K562 (cell line): Measurements from ENCODE around the gene AKAP12. TPM values are rescaled to one million over a fixed set of nuclear protein-coding genes. Genes with fewer than 3 reads are reported as not detected.

Experiments
- ATAC-seq: fragments of 200-7000 bp; cut with Tn5 transposase; 3 replicates; pipeline ENCODE4 v1.9.1; 2020; ENCODE audit warnings: moderate library complexity
- BruUV-seq: library from RNA; stranded (reverse); fragments of 400-500 nt; replicated peaks from 2 replicates; lab custom pipeline; 2021; lab: Mats Ljungman, UMichigan
- CTCF ChIA-PET: fragments of 300-600 bp; formaldehyde crosslinking; extraction: SDS; loops from one replicate; lab custom pipeline; 2021; ENCODE audit warnings: low intra/inter-chr PET ratio; lab: Yijun Ruan, JAX
- POLR2A ChIA-PET: fragments of 300-600, 350-650 bp; sonication (Branson Sonifier 250); formaldehyde crosslinking; extraction: SDS; loops from one replicate; lab custom pipeline; 2021; ENCODE audit warnings: antibody characterized with exemption, inconsistent platforms; lab: Yijun Ruan, JAX
- DNase-seq, 4 experiments: peaks; one replicate each; pipeline versions ENCODE4 v3.0.0 to v3.0.0-alpha.2; 2011 to 2018; ENCODE audit warnings: low spot score in 3 of 4, mixed read lengths in 3 of 4; ENCODE audit errors: extremely low read depth in 1 of 4
- FAIRE-seq: peaks from 2 replicates; lab custom pipeline; 2011; peaks lifted over from hg19 to GRCh38; lab: Jason Lieb, UNC
- H2AFZ ChIP-seq: 2 replicates; pipeline ENCODE4 v1.6.0; 2011; ENCODE audit warnings: low read depth, low read length, control low read depth, inconsistent platforms
- H3K27ac ChIP-seq: fragments of 200-600 bp; 3 replicates; pipeline ENCODE4 v1.8.0; 2011; ENCODE audit warnings: low read depth, mild to moderate bottlenecking, control low read depth, inconsistent platforms, low read length, moderate library complexity, mixed read lengths; ENCODE audit errors: extremely low read depth
- H3K27me3 ChIP-seq, 2 experiments: fragments of 300-600 bp in 1 of 2; 2 replicates in 1 of 2; 3 replicates in 1 of 2; pipeline versions ENCODE4 v1.6.0 to v1.8.0; 2011; ENCODE audit warnings: inconsistent platforms in 2 of 2, low read length in 2 of 2, mild to moderate bottlenecking in 1 of 2, mixed read lengths in 1 of 2, moderate library complexity in 1 of 2; ENCODE audit not compliant: control insufficient read depth in 2 of 2, insufficient read depth in 2 of 2
- H3K36me3 ChIP-seq: fragments of 300-600 bp; 3 replicates; pipeline ENCODE4 v1.8.0; 2011; ENCODE audit warnings: mild to moderate bottlenecking, low read length, inconsistent platforms; ENCODE audit not compliant: control insufficient read depth, insufficient read depth
- H3K4me1 ChIP-seq, 2 experiments: fragments of 200-600 bp in 1 of 2; replicated peaks in 1 of 2; 2 replicates in 1 of 2; 3 replicates in 1 of 2; pipeline versions ENCODE4 v1.5.1 to v1.8.0; 2011; ENCODE audit warnings: inconsistent platforms in 2 of 2, low read length in 2 of 2, mild to moderate bottlenecking in 1 of 2, mixed read lengths in 1 of 2, moderate library complexity in 1 of 2; ENCODE audit not compliant: control insufficient read depth in 2 of 2, insufficient read depth in 2 of 2
- H3K4me2 ChIP-seq: 2 replicates; pipeline ENCODE4 v1.6.1; 2011; ENCODE audit warnings: low read length, control low read depth, inconsistent platforms, mixed read lengths; ENCODE audit not compliant: insufficient read depth
- H3K4me3 ChIP-seq: fragments of 200-600 bp; sonication (generic), shearing (Covaris generic); 2 replicates; pipeline ENCODE4 v1.5.1; 2016; ENCODE audit warnings: control low read depth, inconsistent platforms
- H3K79me2 ChIP-seq: fragments of 200-600 bp; 3 replicates; pipeline ENCODE4 v1.8.0; 2011; ENCODE audit warnings: low read length, inconsistent platforms; ENCODE audit not compliant: control insufficient read depth, insufficient read depth
- H3K9ac ChIP-seq, 2 experiments: 2 replicates each; pipeline versions ENCODE4 v1.6.0 to v1.6.1; 2011; ENCODE audit warnings: low read depth in 2 of 2, low read length in 2 of 2, control low read depth in 1 of 2, inconsistent platforms in 1 of 2, mild to moderate bottlenecking in 1 of 2, mixed read lengths in 1 of 2; ENCODE audit not compliant: insufficient read depth in 1 of 2
- H3K9me1 ChIP-seq: one replicate; pipeline ENCODE4 v1.6.0; 2011; ENCODE audit warnings: inconsistent platforms, mild to moderate bottlenecking, low read length, moderate library complexity; ENCODE audit not compliant: control insufficient read depth, insufficient read depth
- H3K9me3 ChIP-seq: replicated peaks from 2 replicates; pipeline ENCODE4 v1.5.1; 2011; ENCODE audit warnings: low read depth, low read length, inconsistent platforms; ENCODE audit not compliant: control insufficient read depth, insufficient read depth
- H4K20me1 ChIP-seq: replicated peaks from 2 replicates; pipeline ENCODE4 v1.6.1; 2011; ENCODE audit warnings: low read length, inconsistent platforms, mixed read lengths; ENCODE audit not compliant: control insufficient read depth, insufficient read depth
- ELF1 ChIP-seq: fragments of 200-800 bp; sonication (Bioruptor generic); IDR thresholded peaks from 2 replicates; pipeline ENCODE4 v1.6.1; 2016; ENCODE audit warnings: missing genetic modification characterization, missing compliant biosample characterization
- ELF2 ChIP-seq: fragments of 250-450 bp; sonication (Bioruptor Pico); IDR thresholded peaks from 2 replicates; pipeline ENCODE4 v1.5.0; 2021; ENCODE audit warnings: mild to moderate bottlenecking
- L3MBTL2 ChIP-seq: fragments of 450-650 bp; IDR thresholded peaks from 2 replicates; pipeline ENCODE4 v1.6.1; 2016; ENCODE audit warnings: mild to moderate bottlenecking, moderate library complexity
- RBM22 ChIP-seq: fragments of 200-400 bp; formaldehyde crosslinking; IDR thresholded peaks from 2 replicates; pipeline ENCODE4 v1.6.1; 2018; ENCODE audit warnings: low read length, low read depth; ENCODE audit not compliant: poor library complexity, severe bottlenecking
- WGBS: fragments of 100-300 bp; shearing (Covaris generic); methylation state at CpG from one replicate; pipeline ENCODE4 v1.1.6; 2016; ENCODE audit warnings: low coverage, mixed read lengths; ENCODE audit not compliant: insufficient coverage; ENCODE audit errors: missing lambda C conversion rate; 5-methylcytosine and 5-hydroxymethylcytosine counted together
- in situ Hi-C: fragments of 300-500 bp; cut with MboI; formaldehyde crosslinking; loops from 4 replicates; pipeline ENCODE4 v1.15.0; 2018; ENCODE audit warnings: inconsistent platforms, mixed read lengths
- intact Hi-C: fragments of 100-400 bp; cut with micrococcal nuclease; formaldehyde crosslinking; loops from 2 replicates; pipeline ENCODE4 v1.14.2; 2022
- polyA plus RNA-seq, 8 experiments: library from polyadenylated mRNA; depleted of rRNA in 4 of 8; stranded (reverse) in 5 of 8; unstranded in 3 of 8; fragments of >200 nt; fragmentation: Nextera tagmentation in 2 of 8; fragmentation: Illumina TruSeq in 1 of 8; extraction: Ambion mirVana in 2 of 8; extraction: Trizol in 1 of 8; gene quantifications; 2 replicates each; pipeline versions ENCODE4 v1.2.1 to v1.2.3, GENCODE V29; 2011 to 2014; ENCODE audit warnings: inconsistent platforms in 1 of 8, missing spikeins in 1 of 8
- total RNA-seq, 7 experiments: library from RNA; depleted of rRNA in 6 of 7; stranded (reverse); fragments of >200 nt in 6 of 7; fragmentation: Illumina TruSeq in 2 of 7; extraction: Trizol in 2 of 7; gene quantifications; 2 replicates each; pipeline versions ENCODE4 v1.2.1 to v1.2.3, GENCODE V29; 2011 to 2021; ENCODE audit warnings: low replicate concordance in 1 of 7

Gene AKAP12
- total and polyA plus RNA-seq, 9 of the 15 experiments (the other 6 are each of a cell fraction or from before 2014, with no cell fraction given): 0.08 to 2.0 (median 0.62) TPM

DNA sequence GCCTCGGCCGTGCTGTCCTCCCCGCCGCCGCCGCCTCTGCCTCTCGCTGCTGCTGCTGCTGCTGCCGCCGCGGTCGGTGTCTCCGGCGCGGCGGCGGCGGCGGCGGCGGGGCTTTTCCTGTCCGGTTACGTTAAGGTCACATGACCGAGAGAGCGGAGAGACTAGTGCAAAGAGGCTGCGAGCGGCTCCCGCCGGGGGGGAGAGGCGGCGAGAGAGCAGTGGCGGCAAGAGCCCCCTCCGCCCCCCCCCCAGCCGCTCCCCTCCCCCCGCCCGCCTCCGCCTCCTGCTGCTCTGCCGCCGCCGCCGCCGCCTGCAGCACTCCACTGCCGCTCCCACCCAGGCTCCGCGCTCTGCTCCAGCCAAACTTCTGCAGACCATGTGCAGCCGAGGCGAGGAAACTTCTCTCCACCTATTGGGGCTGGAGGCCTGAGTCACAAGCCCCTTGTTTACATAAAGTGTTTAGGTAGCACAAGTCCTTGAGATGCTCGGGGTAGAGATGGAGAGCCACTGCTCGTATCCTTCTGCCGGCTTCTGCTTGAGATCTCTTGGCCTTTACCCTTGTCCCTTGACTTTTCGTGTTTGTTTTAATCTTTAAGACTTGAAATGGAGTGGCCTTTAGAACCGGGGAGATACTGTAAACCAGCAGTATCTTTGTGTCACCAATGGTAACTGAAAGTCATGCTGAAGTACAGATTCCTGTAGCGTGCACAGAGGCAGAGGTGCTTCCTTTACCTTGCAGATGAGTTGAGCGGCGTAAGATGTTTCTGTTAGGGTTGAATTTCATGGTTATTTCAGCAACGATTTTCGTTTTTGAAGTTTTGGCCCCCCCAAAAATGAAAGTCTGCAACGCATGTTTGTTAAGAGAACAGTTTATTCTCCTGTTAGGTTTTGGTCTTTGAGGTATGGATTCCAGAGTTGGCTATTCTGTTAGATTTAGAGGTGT is 152.0 kb downstream of the AKAP12 start, which contains the start of gene ZBTB2 (continued):
- TF ChIP-seq L3MBTL2: peak; percentile 72

- H3K27me3 ChIP-seq: no peaks in the 10 kb centered on the region
- BruUV-seq: no TSS peak
- WGBS: 4% methylated on average over 3 of the region's 3 CpGs
- peaks cover 10 to 30% of the 10 kb centered on the region in 2 experiments; a peak in 4 of 5 replicates for H3K4me1 ChIP-seq
- ChIA-PET CTCF (no interaction called here), POLR2A (interaction anchor here (0.9 to 1.0 kb wide), 2 partner anchors 9 to 19 kb away, joined by 3 to 4 read pairs; no protein-coding TSS in a partner anchor)
- H3K79me2 ChIP-seq: peaks cover 86% of the 10 kb centered on the region
- H3K9me1 ChIP-seq: no peaks in the 10 kb centered on the region
- intact Hi-C loops: loop anchor here (5.0 kb wide), 2 partner anchors 1590 to 1610 kb away; partner anchors contain the start of genes FBXO5 and MTRF1L
- DNase-seq (no peak), ATAC-seq (no peak), FAIRE-seq (no peak)
- peaks cover 15% of the 10 kb centered on the region; the same call in 1 of the 2 replicates for H4K20me1 ChIP-seq
- in situ Hi-C loops: no loop called here
- no peaks in the 10 kb centered on the region for H3K9me3 ChIP-seq
- H3K36me3 ChIP-seq: peaks cover 48% of the 10 kb centered on the region
- peak overlapping the region; percentile 93 for H3K4me3 ChIP-seq
- H3K27ac ChIP-seq: peak overlapping the region; percentile 64
- peak overlapping the region; percentile 85 for H3K4me2 ChIP-seq
- no peak overlapping the region for H2AFZ ChIP-seq
- H3K9ac ChIP-seq: peak overlapping the region in 1 of 2 experiments; percentile 70; a peak in 3 of 4 replicates
- TF ChIP-seq ELF1: 0 out of 2 replicates have a peak, but pooled peaks have one; percentile 23
- TF ChIP-seq ELF2 (CRISPR knock-in tag): 0 out of 2 replicates have a peak, but pooled peaks have one; percentile 3
- TF ChIP-seq RBM22: no peak
Measured at GRCh38 chr6:151392427-151392826, 152.7 kb downstream of the AKAP12 start.
